ENCODE data around the gene ARIH2. TPM values are rescaled to one million over a fixed set of nuclear protein-coding genes. Genes with fewer than 3 reads are reported as not detected.
"Not testable (repeated sequence)": the region's sequence is repeated elsewhere in the genome, so short reads cannot be mapped to it uniquely, and the experiment has no call there.

Gene ARIH2
- total RNA-seq, 1 experiment from 2014 or later = 62.7 TPM

- no peak for DNase-seq (ENCODE audit: low spot score)
These were observed 86.0 kb downstream of the ARIH2 start for GRCh38 chr3:49004352-49005302.

DNA sequence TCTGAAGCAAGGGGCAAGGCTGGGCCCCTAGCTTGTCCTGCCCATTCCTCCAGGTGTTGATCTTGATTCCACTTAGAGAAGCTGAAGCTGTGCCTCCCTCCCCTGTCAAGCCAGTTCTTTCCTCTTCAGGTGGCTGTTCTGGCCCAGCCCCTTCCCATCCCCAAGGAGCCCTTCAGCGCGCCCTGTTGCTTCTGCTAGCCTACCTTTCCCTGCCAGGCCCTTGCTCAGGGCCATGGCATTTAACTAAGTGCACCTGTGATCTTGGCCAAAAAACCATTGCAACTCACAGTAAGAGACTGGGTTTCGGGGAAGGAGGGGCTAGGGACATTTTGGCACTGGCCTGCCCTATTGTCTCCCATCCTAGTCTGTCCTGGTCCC is 86.7 kb downstream of the ARIH2 start:
- no peak for DNase-seq (ENCODE audit: low spot score)

DNA sequence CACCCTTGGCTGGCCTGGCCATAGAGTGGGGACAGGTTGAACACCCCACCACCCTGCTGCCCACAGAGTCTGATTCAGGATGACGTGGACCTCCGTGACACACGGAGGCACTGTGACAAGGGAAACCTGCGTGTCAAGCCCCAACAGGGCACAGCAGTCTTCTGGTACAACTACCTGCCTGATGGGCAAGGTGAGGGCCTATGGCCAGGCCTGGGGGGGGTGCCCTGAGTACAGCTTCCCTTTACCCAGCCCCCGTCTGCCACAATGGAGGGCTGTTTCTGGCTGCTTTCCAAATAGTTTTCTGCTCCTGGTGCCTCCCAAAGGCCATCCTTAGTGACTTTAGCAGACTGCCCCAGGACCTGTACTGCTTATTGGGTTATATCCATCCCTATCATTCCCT is 87.4 kb downstream of the ARIH2 start:
- no peak for DNase-seq (ENCODE audit: low spot score)

- no peak for DNase-seq (ENCODE audit: low spot score)
These were observed 87.9 kb downstream of the ARIH2 start for GRCh38 chr3:49006408-49007067.

GRCh38 chr3:49007068-49007770 is 88.6 kb downstream of the ARIH2 start, which contains the start of gene WDR6:
Gene WDR6, plus strand, starts transcription at chr3:49007391. Its CDS starts 41 bp downstream, at chr3:49007432.
- DNase-seq (ENCODE audit: low spot score) = peak; percentile 90

- peak; percentile 68 for DNase-seq (ENCODE audit: low spot score)
These were observed 89.3 kb downstream of the ARIH2 start for GRCh38 chr3:49007771-49008528.

GRCh38 chr3:49008627-49009026 is 90.0 kb downstream of the ARIH2 start:
- not testable (repeated sequence) for DNase-seq (ENCODE audit: low spot score)

GRCh38 chr3:49009396-49009795 is 90.8 kb downstream of the ARIH2 start:
- DNase-seq (ENCODE audit: low spot score) = no peak

- no peak for DNase-seq (ENCODE audit: low spot score)
These were observed 93.9 kb downstream of the ARIH2 start for GRCh38 chr3:49012441-49013017.

- DNase-seq (ENCODE audit: low spot score) = no peak
These were observed 94.6 kb downstream of the ARIH2 start for GRCh38 chr3:49013113-49013737.

DNA sequence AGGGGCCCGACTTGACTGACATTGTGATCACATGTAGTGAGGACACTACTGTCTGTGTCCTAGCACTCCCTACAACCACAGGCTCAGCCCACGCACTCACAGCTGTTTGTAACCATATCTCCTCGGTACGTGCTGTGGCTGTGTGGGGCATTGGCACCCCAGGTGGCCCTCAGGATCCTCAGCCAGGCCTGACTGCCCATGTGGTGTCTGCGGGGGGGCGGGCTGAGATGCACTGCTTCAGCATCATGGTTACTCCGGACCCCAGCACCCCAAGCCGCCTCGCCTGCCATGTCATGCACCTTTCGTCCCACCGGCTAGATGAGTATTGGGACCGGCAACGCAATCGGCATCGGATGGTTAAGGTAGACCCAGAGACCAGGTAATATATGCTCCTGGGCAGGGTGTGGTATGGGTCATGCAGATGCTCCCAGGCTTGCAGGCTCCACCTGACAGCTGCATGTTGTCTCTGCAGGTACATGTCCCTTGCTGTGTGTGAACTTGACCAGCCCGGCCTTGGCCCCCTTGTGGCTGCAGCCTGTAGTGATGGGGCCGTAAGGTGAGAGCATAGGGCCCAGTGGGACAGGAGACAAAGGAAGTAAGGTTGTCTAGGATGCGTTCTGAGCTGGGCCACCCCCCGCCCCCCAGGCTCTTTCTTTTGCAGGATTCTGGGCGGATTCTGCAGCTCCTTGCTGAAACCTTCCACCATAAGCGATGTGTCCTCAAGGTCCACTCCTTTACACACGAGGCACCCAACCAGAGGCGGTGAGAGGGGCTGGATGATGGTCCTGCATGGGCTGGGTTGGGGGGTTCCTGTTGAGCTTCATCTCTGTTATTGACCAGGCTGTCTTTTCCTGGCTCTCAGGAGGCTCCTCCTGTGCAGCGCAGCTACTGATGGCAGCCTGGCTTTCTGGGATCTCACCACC is 95.4 kb downstream of the ARIH2 start:
- DNase-seq (ENCODE audit: low spot score) = no peak

GRCh38 chr3:49015072-49015471 is 96.4 kb downstream of the ARIH2 start:
- DNase-seq (ENCODE audit: low spot score) = no peak

DNA sequence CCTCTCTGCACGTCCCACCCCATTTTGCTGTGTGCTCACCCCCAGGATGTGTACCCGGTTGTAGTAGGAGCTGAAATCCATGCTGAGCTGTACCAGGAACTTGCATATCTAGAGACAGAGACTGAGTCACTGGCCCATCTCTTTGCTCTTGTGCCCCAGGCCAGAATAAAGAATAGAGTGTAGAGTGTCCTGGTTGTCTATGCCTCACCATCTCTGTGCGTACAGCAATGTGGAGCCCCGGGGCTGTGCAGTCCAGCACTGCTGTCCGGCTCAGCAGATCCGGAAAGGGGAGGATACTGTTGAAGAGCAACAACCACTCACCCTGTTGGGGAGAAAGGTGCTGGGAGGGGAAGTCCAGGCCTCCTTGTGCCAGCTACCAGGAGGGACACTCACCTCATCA is 97.1 kb downstream of the ARIH2 start:
- DNase-seq (ENCODE audit: low spot score) = no peak

DNA sequence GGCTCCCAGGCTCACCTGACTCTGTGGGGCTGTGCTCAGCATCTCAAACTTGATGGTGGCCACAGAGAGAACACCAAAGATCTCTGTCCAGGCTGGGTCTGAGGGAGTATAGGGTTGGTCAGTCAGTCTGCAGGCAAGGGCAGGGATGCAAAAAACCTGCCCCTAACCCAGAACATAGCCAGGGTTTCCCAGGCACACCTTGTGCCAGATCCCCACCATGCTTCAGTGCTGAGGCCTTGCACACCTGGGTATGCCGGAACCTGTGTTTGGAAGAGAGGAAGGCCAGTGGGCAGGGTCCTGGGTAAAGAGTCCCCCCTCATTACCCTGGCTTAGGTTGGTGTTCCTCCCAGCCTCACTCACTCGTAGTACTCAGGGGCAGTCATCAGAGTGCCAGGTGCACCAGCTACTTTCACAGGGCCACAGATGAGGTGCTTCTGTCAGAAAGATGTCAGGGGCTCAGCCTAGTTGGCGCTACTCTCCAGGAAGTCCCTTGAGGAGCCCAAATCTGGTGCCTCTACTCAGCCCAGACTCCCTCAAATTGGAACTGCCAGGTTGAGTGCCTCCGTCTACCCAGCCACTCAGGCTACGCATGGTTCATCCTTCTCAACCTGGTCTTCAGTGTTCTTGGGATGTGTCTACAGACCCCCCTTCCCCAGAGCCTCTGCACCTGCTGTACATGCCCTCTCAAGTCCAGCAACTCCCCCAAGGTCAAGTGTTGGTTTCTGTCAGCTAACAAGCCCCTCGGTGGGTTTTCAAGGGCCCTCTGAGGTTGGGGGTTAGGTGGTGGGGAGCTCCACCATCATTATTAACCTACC is 98.0 kb downstream of the ARIH2 start:
- no peak for DNase-seq (ENCODE audit: low spot score)

- DNase-seq (ENCODE audit: low spot score) = no peak
These were observed 98.8 kb downstream of the ARIH2 start for GRCh38 chr3:49017229-49017970.

DNA sequence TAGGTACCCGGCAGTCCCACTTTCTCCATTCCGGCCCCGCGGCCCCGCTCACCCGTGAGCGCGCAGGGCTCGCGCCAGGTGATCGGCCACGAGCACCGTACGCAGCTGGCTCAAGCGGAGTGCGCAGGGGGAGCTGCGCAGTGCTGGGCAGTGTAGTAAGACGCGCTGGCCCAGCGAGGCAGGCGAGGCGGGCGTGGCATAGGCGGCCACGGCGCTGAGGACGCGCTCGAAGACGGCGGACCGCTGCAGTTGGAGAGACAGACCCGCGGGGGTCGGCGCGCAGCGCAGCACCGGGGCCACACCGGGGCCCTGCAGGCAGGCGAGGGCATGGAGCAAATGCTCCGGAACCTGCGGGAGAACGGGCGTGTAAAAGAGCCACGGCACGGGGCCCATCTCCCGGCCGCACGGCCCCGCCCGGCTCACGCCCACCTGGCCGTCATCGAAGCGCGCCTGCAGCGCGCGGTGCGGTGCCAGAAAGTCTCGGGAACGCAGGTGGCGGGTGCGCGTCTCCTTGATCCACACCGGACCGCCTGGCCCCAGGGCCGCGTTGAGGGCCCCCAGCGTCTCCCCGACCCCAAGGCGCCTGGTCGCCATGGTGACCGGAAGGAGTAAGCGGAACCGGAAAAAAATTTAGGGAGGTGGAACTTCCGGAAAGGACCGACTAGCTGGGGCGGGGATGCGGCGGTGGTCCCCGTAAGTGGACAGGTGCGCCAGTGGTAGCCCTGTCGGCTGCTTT is 99.5 kb downstream of the ARIH2 start, which contains the start of gene DALRD3:
Gene DALRD3, minus strand, starts transcription at position 610 of the 736 bp plus-strand sequence. Its CDS starts 16 bp downstream, at position 594.
- peak; percentile 40 for DNase-seq (ENCODE audit: low spot score)

GRCh38 chr3:49018707-49019006 is 100.0 kb downstream of the ARIH2 start:
- no peak for DNase-seq (ENCODE audit: low spot score)

Data from H4 (cell line).